Right lobe of liver (tissue), 6 donors: Measurements from ENCODE around the gene KLLN. TPM values are rescaled to one million over a fixed set of nuclear protein-coding genes. Genes with fewer than 3 reads are reported as not detected.

Experiments
- ATAC-seq, 4 donors: fragments of 200-7000 bp; cut with Tn5 transposase; one replicate each; pipeline ENCODE4 v1.9.1; 2020; ENCODE audit warnings: mild to moderate bottlenecking in 4 of 4, moderate library complexity in 4 of 4
- DNase-seq, 3 donors: peaks; one replicate each; pipeline ENCODE4 v3.0.0-alpha.2; 2020
- H3K27ac ChIP-seq, 3 donors: fragments of 200-600 bp; one replicate each; pipeline ENCODE4 v1.8.0; 2022
- H3K27me3 ChIP-seq, 2 donors: fragments of 200-600 bp; one replicate each; pipeline ENCODE4 v1.8.0; 2022
- H3K36me3 ChIP-seq, 4 donors: fragments of 200-600 bp; sonication (generic) in 1 of 4; one replicate each; pipeline versions ENCODE4 v1.5.1 to v1.8.0; 2017 to 2022; ENCODE audit warnings: control low read depth in 1 of 4
- H3K4me1 ChIP-seq, 4 donors: fragments of 200-600 bp; sonication (generic) in 1 of 4; one replicate each; pipeline versions ENCODE4 v1.5.1 to v1.8.0; 2017 to 2022; ENCODE audit warnings: control low read depth in 1 of 4
- H3K4me3 ChIP-seq, 3 donors: fragments of 200-600 bp; one replicate each; pipeline ENCODE4 v1.8.0; 2022
- H3K9me3 ChIP-seq, 4 donors: fragments of 200-600 bp; sonication (generic) in 1 of 4; one replicate each; pipeline versions ENCODE4 v1.5.1 to v1.8.0; 2017 to 2022; ENCODE audit warnings: control low read depth in 1 of 4
- POLR2A ChIP-seq: fragments of 450-650 bp; IDR thresholded peaks from one replicate; pipeline ENCODE4 v1.6.1; 2017; ENCODE audit warnings: antibody characterized with exemption, mild to moderate bottlenecking
- WGBS: methylation state at CpG from one replicate; pipeline ENCODE4 v1.1.6; 2018; ENCODE audit warnings: low coverage, low lambda C conversion rate; ENCODE audit not compliant: insufficient coverage; ENCODE audit errors: missing lambda C conversion rate; 5-methylcytosine and 5-hydroxymethylcytosine counted together
- intact Hi-C, 2 donors: fragments of 100-400 bp; cut with DNase I; formaldehyde crosslinking; loops; one replicate each; pipeline versions ENCODE4 v1.11.2 to v1.14.1; 2022
- total RNA-seq, 6 experiments: library from RNA; depleted of rRNA in 2 of 6; stranded (reverse); fragments of >200 nt in 2 of 6; fragmentation: NEBNext Ultra II Directional in 3 of 6; extraction: Animal tissue kit (Norgen Biotek cat#: 25700) in 3 of 6; gene quantifications; one replicate each; pipeline versions ENCODE4 v1.1.0 to v1.2.4, GENCODE V29; 2016 to 2023
- TF ChIP-seq, protein P1 (sequence below), 4 donors: fragments of 200-600 bp in 3 of 4; fragments of 450-650 bp in 1 of 4; IDR thresholded peaks; one replicate each; pipeline versions ENCODE4 v1.5.1 to v1.8.0; 2016 to 2022; ENCODE audit warnings: antibody characterized with exemption in 4 of 4, mild to moderate bottlenecking in 2 of 4
- donor health status: DM: no; HTN: yes; CAD: no.
- donor health status: DM: no; HTN: no; CAD: no.
- donor health status: DM: no; HTN: no; CAD: no.
- donor health status: DM: no; HTN: yes; CAD: no.
- donor health status: DM: no; HTN: yes; CAD: no.

The KLLN gene
- total RNA-seq, 6 experiments from 2014 or later = 0.24 to 0.53 (median 0.34) TPM; not detected in 1

DNA sequence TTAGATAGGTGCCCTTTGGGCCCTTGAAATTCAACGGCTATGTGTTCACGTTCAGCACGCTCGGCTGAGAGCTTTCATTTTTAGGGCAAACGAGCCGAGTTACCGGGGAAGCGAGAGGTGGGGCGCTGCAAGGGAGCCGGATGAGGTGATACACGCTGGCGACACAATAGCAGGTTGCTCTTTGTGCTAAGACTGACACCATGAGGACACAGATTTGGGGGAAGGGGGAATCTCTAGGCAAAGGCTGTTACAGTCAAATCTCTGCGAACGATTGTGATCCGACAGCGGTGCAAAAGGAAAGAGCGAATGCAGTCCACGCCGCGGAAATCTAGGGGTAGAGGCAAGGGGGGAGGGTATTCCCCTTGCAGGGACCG, 667 bp downstream of the KLLN start:
- intact Hi-C loops = loop anchor here in 1 of 2 donors (10.0 kb wide), 1 partner anchor 252 kb away; no protein-coding TSS in a partner anchor
- no peaks in the 10 kb centered on the region for H3K36me3 ChIP-seq
- peaks cover 0 to 11% (median 5%) of the 10 kb centered on the region in 4 donors for H3K4me1 ChIP-seq
- WGBS = 0% methylated on average over 18 of the region's 21 CpGs
- no peak for TF ChIP-seq POLR2A
- TF ChIP-seq, protein P1, sequence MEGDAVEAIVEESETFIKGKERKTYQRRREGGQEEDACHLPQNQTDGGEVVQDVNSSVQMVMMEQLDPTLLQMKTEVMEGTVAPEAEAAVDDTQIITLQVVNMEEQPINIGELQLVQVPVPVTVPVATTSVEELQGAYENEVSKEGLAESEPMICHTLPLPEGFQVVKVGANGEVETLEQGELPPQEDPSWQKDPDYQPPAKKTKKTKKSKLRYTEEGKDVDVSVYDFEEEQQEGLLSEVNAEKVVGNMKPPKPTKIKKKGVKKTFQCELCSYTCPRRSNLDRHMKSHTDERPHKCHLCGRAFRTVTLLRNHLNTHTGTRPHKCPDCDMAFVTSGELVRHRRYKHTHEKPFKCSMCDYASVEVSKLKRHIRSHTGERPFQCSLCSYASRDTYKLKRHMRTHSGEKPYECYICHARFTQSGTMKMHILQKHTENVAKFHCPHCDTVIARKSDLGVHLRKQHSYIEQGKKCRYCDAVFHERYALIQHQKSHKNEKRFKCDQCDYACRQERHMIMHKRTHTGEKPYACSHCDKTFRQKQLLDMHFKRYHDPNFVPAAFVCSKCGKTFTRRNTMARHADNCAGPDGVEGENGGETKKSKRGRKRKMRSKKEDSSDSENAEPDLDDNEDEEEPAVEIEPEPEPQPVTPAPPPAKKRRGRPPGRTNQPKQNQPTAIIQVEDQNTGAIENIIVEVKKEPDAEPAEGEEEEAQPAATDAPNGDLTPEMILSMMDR (IDR thresholded peaks at IDR 0.05) = no peak
- H3K27ac ChIP-seq = peak overlapping the region; percentile 93 to 98 (median 97)
- ATAC-seq = peak; percentile 1 to 13 (median 10)
- H3K4me3 ChIP-seq = peak overlapping the region; percentile 69 to 86 (median 70)
- no peak for DNase-seq
- no peaks in the 10 kb centered on the region for H3K27me3 ChIP-seq
- no peaks in the 10 kb centered on the region for H3K9me3 ChIP-seq

DNA sequence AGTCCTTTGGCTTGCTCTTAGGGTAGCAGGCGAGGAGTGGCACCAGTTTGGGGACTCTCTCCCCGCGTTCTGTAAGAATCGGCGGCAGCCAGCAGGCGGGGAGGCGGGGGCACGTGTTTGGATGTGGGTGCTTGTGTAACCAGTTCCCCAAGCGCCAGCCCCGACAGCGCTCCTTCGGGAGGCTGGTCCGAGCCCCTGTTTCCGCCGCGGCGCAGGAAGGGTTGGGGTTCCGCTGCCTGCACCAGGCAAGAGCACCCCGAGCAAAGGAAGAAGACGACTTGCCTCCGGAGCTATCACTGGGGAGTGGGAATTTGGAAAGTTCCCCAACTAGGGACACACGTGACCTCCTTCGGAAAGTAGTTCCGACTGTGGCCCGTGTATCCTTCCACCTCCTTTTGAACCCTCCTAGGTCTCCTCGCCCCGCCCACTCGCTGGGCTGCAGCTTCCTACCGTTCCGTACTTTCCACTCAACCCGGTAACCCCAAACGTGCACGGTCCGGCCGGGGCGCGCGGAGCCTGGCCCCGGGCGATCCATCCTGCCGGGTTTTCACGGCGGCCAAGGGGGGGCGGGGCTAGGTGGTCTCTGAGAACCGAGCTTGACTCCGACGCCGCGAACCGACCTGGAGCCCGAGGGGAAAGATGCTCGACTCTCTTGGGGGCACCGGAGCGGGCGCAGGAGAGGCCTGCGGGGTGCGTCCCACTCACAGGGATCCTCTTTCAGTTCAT, 1.2 kb downstream of the KLLN start:
- ATAC-seq = peak; percentile 71 to 85 (median 80)
- no peaks in the 10 kb centered on the region for H3K9me3 ChIP-seq
- H3K27ac ChIP-seq = peak overlapping the region; percentile 93 to 98 (median 97)
- no peaks in the 10 kb centered on the region for H3K27me3 ChIP-seq
- WGBS = 0% methylated on average over 8 of the region's 57 CpGs
- H3K4me3 ChIP-seq = peak overlapping the region; percentile 69 to 86 (median 70)
- TF ChIP-seq, protein P1 (IDR thresholded peaks at IDR 0.05) = no peak
- TF ChIP-seq POLR2A = peak; percentile 56
- no peaks in the 10 kb centered on the region for H3K36me3 ChIP-seq
- peak; percentile 97 to 98 (median 97) for DNase-seq
- H3K4me1 ChIP-seq = peaks cover 0 to 11% (median 5%) of the 10 kb centered on the region in 4 donors
- intact Hi-C loops = loop anchor here in 1 of 2 donors (10.0 kb wide), 1 partner anchor 253 kb away; no protein-coding TSS in a partner anchor

DNA sequence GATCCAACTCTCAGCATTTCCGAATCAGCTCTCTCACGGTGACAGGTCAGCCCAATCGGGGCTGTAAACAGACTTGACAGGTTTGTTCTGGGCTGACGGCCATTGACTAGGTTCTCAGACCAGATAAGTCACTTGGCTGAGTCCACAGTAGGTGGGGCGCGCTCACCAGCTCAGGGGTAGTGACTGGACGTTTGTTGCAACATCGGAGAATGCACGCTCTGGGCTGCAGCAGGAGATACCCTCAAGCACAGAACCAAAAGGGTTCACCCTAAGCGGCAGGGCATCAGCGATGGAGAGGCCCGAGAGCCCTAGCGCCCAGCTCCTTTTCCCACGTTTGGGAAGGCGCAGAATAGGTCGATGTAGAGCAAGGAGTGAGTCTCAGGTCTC, 1.8 kb downstream of the KLLN start:
- ATAC-seq (peak; percentile 58 to 73 (median 68)), DNase-seq (peak; percentile 92 to 96 (median 95))
- Histone ChIP-seq H3K4me3 (peak overlapping the region; percentile 69 to 86 (median 70)), H3K27ac (peak overlapping the region; percentile 93 to 98 (median 97)), H3K27me3 (no peaks in the 10 kb centered on the region), H3K36me3 (no peaks in the 10 kb centered on the region), H3K9me3 (no peaks in the 10 kb centered on the region), H3K4me1 (peaks cover 0 to 11% (median 5%) of the 10 kb centered on the region in 4 donors)
- TF ChIP-seq, protein P1 (IDR thresholded peaks at IDR 0.05) = peak in 2 of 4 donors; percentile 17 to 27
- TF ChIP-seq POLR2A = peak; percentile 25
- WGBS = 0% methylated on average over 11 of the region's 16 CpGs
- intact Hi-C loops = loop anchor here in 1 of 2 donors (10.0 kb wide), 1 partner anchor 253 kb away; no protein-coding TSS in a partner anchor

DNA sequence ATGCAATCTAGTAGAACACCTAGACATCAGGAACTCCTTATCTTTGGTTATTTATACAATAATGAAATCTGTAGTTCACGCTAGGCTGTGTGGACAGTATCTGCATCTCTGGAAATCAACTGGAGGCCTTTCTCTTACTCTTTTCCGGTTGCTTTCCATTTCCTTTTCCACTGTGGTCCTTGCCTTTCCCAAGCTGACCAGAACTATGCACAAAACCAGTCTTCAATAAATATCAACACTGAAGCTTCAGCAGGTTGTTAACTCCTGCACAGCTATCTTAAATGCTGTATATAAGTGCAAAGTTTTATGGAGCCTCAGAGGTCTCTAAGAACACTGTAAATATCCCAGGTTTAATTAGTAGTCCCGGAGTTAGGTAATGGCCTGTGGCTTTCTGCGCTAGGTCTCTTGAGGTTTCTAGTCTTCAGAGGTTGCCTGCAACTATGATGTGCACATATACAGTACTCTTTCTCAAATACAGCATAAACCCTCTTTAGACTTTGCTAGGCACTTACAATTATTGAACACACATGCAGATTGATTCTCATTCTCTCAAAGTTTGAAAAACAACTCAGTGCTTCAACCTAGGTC, 2.4 kb downstream of the KLLN start:
- Histone ChIP-seq H3K9me3 (no peaks in the 10 kb centered on the region), H3K27me3 (no peaks in the 10 kb centered on the region), H3K4me1 (peaks cover 0 to 11% (median 5%) of the 10 kb centered on the region in 4 donors), H3K36me3 (no peaks in the 10 kb centered on the region), H3K27ac (peak overlapping the region; percentile 93 to 98 (median 97)), H3K4me3 (peak overlapping the region in 2 of 3 donors; percentile 69 to 70)
- intact Hi-C loops = loop anchor here in 1 of 2 donors (10.0 kb wide), 1 partner anchor 254 kb away; no protein-coding TSS in a partner anchor
- ATAC-seq (no peak), DNase-seq (no peak)
- 42% methylated on average over 4 of the region's 4 CpGs for WGBS
- no peak for TF ChIP-seq POLR2A
- TF ChIP-seq, protein P1 (IDR thresholded peaks at IDR 0.05) = no peak
